ENCODE results near the gene CBARP.

GRCh38 chr19:1271528-1272422 is 34.0 kb upstream of the CBARP start:
- TF ChIP-seq EZH2 (IDR thresholded peaks at IDR 0.05; ENCODE audit: insufficient read depth, poor library complexity, severe bottlenecking) (no peak), EZH2phosphoT487 (IDR thresholded peaks at IDR 0.05; ENCODE audit: insufficient read depth, low read depth) (no peak)

Measured in GM23248 (cell line).